GM12872 (cell line): ENCODE data around the gene VPS18.

ENCODE experiments used
- TF ChIP-seq, protein P1 (sequence below): IDR thresholded peaks from 3 replicates; pipeline ENCODE4 v1.5.1; 2011; ENCODE audit warnings: low read depth, mild to moderate bottlenecking, low read length, moderate library complexity; ENCODE audit not compliant: insufficient read depth

The VPS18 gene

DNA sequence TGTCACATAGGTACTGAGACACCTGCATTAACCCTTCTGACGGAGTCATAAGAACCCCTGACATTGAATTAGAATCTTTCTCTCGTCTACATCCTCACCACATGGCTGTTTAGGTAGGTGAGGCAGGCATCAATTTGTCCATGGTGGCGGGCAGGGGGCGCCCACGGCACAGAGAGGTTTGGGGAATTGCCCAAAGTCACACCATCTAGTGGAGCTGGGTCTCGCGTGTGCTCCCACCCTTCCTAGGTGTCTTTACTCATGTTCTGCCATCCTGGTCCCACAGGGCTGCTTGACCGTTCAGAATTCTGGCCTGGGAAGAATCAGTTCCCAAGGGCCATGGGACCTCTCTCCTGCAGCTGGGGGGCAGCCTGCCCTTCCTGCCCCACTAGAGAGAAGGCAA, 20.2 kb downstream of the VPS18 start:
- TF ChIP-seq, protein P1, sequence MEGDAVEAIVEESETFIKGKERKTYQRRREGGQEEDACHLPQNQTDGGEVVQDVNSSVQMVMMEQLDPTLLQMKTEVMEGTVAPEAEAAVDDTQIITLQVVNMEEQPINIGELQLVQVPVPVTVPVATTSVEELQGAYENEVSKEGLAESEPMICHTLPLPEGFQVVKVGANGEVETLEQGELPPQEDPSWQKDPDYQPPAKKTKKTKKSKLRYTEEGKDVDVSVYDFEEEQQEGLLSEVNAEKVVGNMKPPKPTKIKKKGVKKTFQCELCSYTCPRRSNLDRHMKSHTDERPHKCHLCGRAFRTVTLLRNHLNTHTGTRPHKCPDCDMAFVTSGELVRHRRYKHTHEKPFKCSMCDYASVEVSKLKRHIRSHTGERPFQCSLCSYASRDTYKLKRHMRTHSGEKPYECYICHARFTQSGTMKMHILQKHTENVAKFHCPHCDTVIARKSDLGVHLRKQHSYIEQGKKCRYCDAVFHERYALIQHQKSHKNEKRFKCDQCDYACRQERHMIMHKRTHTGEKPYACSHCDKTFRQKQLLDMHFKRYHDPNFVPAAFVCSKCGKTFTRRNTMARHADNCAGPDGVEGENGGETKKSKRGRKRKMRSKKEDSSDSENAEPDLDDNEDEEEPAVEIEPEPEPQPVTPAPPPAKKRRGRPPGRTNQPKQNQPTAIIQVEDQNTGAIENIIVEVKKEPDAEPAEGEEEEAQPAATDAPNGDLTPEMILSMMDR: peak; percentile 66

DNA sequence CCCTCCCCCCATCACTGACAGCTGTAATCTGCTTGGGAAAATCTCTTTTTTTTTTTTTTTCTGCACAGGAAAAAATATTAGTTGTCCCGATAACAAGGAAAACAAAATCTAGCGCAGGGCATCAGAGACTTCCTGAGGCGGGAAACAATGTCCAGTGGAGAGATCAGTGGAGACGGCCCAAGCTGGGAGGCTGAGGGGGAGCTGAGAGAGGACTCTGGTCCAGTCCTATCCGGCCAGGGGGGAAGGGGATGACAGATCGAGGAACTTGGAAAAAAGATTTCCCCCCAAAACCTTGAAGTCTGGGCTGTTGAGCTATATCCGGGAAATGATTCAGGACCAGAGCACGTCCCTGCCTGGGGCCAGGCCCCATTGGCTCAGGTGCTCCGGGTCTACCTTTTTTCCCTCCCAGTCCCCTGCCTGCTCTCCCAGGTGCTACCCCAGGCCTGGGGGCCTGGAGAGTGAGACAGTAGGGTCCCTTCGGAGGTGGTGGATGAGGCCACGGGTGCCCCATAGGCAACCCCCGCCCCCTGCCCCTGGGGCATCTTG, 20.9 kb downstream of the VPS18 start:
- TF ChIP-seq, protein P1: no peak

DNA sequence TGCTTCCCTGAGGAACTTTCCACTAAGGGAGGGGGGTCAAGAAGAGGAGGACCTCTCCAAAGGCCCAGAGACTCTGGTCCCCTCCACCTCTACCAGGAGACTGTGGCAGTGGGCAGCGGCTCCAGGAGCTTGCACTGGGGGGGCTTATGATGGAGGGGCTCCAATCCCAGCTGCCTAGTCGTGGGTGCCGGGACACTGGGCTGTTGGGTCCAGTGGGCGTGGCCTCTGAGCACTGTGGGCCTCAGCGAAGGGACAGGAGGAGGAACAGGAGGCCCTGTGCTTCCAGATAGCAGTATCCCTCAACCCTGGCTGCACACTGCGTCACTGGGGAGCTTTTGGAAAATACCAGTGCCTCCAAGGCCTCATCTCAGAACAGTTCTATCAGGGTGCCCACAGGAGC, 21.4 kb downstream of the VPS18 start:
- TF ChIP-seq, protein P1: no peak

DNA sequence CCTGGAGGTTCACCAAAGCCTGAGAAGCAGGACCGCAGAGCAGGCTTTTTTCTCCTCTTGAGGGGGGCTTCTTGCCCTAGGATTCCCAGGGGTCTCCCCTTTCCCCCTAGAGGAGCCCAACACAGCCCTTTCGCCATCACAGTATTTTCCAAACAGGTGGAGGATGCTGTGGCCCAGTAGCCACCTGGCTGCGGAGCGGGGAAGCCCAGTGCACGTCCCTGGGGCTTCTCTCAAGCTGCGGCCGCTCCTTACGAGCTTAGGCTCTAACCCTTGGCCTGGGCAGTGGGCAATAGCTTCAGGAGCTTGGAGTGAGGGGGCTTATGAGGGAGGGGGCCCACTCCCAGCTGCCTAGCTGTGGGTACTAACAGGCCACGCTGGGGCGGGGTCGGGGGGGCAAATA, 23.3 kb downstream of the VPS18 start:
- TF ChIP-seq, protein P1: no peak

DNA sequence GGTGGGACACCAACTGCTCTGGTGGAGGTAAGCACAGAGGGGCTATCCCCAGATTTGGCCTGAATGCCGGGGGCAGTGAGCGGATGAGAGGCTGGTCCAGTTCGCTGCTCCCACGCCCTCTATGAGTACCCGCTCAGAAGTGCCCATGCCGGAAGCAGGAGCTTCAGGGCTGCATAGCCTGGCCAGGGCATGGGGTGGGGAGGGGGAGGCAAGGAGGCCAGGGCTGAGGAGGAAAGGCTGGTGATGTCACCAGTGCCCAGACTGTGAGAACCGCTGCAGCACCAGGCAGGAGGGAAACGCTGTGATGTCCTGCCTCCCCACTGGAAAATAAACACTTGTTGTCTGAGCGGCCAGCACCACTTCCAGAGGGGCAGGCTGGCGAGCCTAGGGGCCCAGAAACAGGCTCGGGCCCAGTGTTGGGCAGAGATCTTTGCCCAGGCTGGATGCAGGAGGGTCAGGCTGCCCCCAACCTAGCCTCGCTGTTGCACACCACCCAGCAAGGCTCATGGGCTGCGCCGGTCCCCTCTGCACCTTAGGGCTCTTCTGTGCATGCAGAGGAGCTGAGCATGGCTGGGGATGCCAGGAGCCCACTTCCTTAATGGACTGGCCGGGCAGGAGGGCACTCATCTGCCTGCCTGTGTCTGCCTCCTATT, 24.0 kb downstream of the VPS18 start:
- TF ChIP-seq, protein P1: no peak

DNA sequence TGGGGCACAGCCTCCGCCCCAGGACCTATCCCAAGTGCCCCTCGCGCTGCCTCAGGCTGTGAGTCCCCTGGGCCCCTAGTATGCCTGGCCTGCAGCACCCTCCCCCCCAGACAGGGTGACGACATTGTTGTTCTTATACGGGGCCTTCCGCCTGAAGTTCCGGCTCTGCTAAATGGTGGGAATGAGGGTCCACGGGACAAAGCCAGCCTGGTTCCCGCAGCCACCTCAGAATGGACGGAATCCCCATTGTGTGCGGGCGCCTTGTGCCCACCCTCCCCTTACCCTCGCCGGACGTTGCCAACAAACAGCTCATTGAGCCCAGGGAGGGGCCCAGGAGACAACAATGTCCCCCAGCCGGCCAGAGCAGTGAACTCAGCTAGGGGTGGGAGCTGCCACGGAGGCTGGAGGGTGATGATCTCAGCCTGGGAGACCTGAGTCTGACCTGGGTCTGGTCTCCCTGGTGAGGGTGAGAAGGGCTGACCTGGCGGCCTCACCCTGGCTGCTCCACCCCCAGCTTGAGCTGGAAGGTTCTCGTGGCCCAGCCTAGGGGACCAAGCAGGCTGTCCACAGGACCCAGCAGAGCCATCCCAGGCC, 24.6 kb downstream of the VPS18 start:
- TF ChIP-seq, protein P1: no peak

DNA sequence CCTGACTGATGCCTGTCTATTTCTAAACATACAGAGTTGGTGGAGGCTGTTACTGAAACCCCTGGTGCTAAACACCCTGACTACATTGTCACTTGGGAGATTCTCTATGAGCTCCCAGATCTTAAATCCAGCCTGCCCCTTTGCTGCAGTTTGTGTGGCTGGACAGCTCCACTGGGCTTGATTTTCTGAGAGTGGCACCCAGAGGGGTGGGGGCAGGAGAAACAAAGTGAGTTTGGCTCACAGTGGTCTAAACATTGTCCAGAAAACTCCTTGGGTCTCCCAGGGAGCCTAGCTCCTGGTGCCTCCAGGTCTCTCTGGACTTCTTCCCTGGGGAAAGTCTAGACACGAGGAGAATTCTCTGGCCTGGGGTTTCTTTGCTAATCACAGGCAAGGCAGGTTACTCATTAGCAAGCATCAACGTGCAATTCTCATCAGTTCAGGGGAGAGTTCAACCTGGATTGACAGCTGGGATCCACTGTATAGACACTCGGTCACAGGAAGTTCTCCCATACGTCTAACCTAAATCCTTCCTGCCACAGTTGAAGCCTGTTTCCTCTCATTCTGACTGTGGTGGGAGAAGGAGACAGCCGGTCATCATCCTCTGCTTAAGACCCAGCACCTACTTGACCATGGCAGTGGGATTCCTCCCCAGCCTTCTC, 27.8 kb downstream of the VPS18 start:
- TF ChIP-seq, protein P1: no peak
